Measurements from ENCODE around the gene GNMT.

Gene GNMT

GRCh38 chr6:42962502-42963178 is 2.1 kb downstream of the GNMT start:
- H3K79me2 ChIP-seq (ENCODE audit: control insufficient read depth, insufficient read depth, low read length), result no peaks in the 10 kb centered on the region
- H3K23ac ChIP-seq (ENCODE audit: low read length), result no peak overlapping the region
- no peaks in the 10 kb centered on the region for H3K79me1 ChIP-seq (ENCODE audit: low read length)
- H4K8ac ChIP-seq (ENCODE audit: low read depth, low read length), result no peak overlapping the region
- no peak overlapping the region for H3K4me2 ChIP-seq (ENCODE audit: low read length)
- H2BK5ac ChIP-seq (ENCODE audit: low read length), result no peak overlapping the region
- H3K9ac ChIP-seq (ENCODE audit: low read length), result no peak overlapping the region
- H2AK5ac ChIP-seq (ENCODE audit: low read length), result no peak overlapping the region
- H3K4me3 ChIP-seq (ENCODE audit: low read length), result no peak overlapping the region
- H2BK15ac ChIP-seq (replicated peaks; ENCODE audit: low read depth), result no peak overlapping the region
- no peak overlapping the region for H3K4ac ChIP-seq (ENCODE audit: low read depth, low read length)
- no CpG with 5 or more reads among the region's 13 CpGs for WGBS (ENCODE audit: extremely low coverage, insufficient coverage, low lambda C conversion rate)
- no peak overlapping the region for H2BK120ac ChIP-seq (ENCODE audit: low read depth, low read length)
- no peak overlapping the region for H3K27ac ChIP-seq (ENCODE audit: low read depth, low read length)
- no peak overlapping the region for H4K5ac ChIP-seq (ENCODE audit: low read length)
- DNase-seq, result no peak
- H3K36me3 ChIP-seq (ENCODE audit: control insufficient read depth, insufficient read depth, low read length), result no peaks in the 10 kb centered on the region
- H3K27me3 ChIP-seq (ENCODE audit: insufficient read depth, low read length, poor library complexity), result no peaks in the 10 kb centered on the region
- no peak overlapping the region for H3K56ac ChIP-seq (ENCODE audit: low read length)
- H3K18ac ChIP-seq (ENCODE audit: low read length), result no peak overlapping the region
- no peaks in the 10 kb centered on the region for H3K4me1 ChIP-seq (ENCODE audit: control insufficient read depth, low read depth, low read length)

GRCh38 chr6:42963179-42963854 is 2.8 kb downstream of the GNMT start:
- Histone ChIP-seq H3K4me3 (ENCODE audit: low read length) (no peak overlapping the region), H3K4me1 (ENCODE audit: control insufficient read depth, low read depth, low read length) (no peaks in the 10 kb centered on the region), H2BK5ac (ENCODE audit: low read length) (no peak overlapping the region), H3K79me2 (ENCODE audit: control insufficient read depth, insufficient read depth, low read length) (no peaks in the 10 kb centered on the region), H3K27me3 (ENCODE audit: insufficient read depth, low read length, poor library complexity) (no peaks in the 10 kb centered on the region), H3K18ac (ENCODE audit: low read length) (no peak overlapping the region), H3K36me3 (ENCODE audit: control insufficient read depth, insufficient read depth, low read length) (no peaks in the 10 kb centered on the region), H3K9ac (ENCODE audit: low read length) (no peak overlapping the region), H4K8ac (ENCODE audit: low read depth, low read length) (no peak overlapping the region), H3K4me2 (ENCODE audit: low read length) (no peak overlapping the region), H3K23ac (ENCODE audit: low read length) (no peak overlapping the region), H3K27ac (ENCODE audit: low read depth, low read length) (no peak overlapping the region), H2BK15ac (replicated peaks; ENCODE audit: low read depth) (no peak overlapping the region), H3K56ac (ENCODE audit: low read length) (no peak overlapping the region), H3K4ac (ENCODE audit: low read depth, low read length) (no peak overlapping the region), H2AK5ac (ENCODE audit: low read length) (no peak overlapping the region), H2BK120ac (ENCODE audit: low read depth, low read length) (no peak overlapping the region), H4K5ac (ENCODE audit: low read length) (no peak overlapping the region), H3K79me1 (ENCODE audit: low read length) (no peaks in the 10 kb centered on the region)
- WGBS (ENCODE audit: extremely low coverage, insufficient coverage, low lambda C conversion rate), result no CpG with 5 or more reads among the region's 12 CpGs
- no peak for DNase-seq

GRCh38 chr6:42963855-42964605 is 3.5 kb downstream of the GNMT start:
- Histone ChIP-seq H2BK120ac (ENCODE audit: low read depth, low read length) (no peak overlapping the region), H3K9ac (ENCODE audit: low read length) (no peak overlapping the region), H3K79me1 (ENCODE audit: low read length) (no peaks in the 10 kb centered on the region), H3K4me3 (ENCODE audit: low read length) (no peak overlapping the region), H2BK5ac (ENCODE audit: low read length) (no peak overlapping the region), H3K79me2 (ENCODE audit: control insufficient read depth, insufficient read depth, low read length) (no peaks in the 10 kb centered on the region), H3K27me3 (ENCODE audit: insufficient read depth, low read length, poor library complexity) (no peaks in the 10 kb centered on the region), H3K23ac (ENCODE audit: low read length) (no peak overlapping the region), H2BK15ac (replicated peaks; ENCODE audit: low read depth) (no peak overlapping the region), H3K4ac (ENCODE audit: low read depth, low read length) (no peak overlapping the region), H4K8ac (ENCODE audit: low read depth, low read length) (no peak overlapping the region), H3K27ac (ENCODE audit: low read depth, low read length) (no peak overlapping the region), H4K5ac (ENCODE audit: low read length) (no peak overlapping the region), H3K4me2 (ENCODE audit: low read length) (no peak overlapping the region), H3K36me3 (ENCODE audit: control insufficient read depth, insufficient read depth, low read length) (no peaks in the 10 kb centered on the region), H3K56ac (ENCODE audit: low read length) (no peak overlapping the region), H3K18ac (ENCODE audit: low read length) (no peak overlapping the region), H3K4me1 (ENCODE audit: control insufficient read depth, low read depth, low read length) (no peaks in the 10 kb centered on the region), H2AK5ac (ENCODE audit: low read length) (no peak overlapping the region)
- DNase-seq, result peak; percentile 95
- no CpG with 5 or more reads among the region's 9 CpGs for WGBS (ENCODE audit: extremely low coverage, insufficient coverage, low lambda C conversion rate)

GRCh38 chr6:42966571-42966970 is 6.0 kb downstream of the GNMT start:
- Histone ChIP-seq H3K9ac (ENCODE audit: low read length) (no peak overlapping the region), H3K36me3 (ENCODE audit: control insufficient read depth, insufficient read depth, low read length) (no peaks in the 10 kb centered on the region), H3K4ac (ENCODE audit: low read depth, low read length) (no peak overlapping the region), H3K56ac (ENCODE audit: low read length) (no peak overlapping the region), H2AK5ac (ENCODE audit: low read length) (no peak overlapping the region), H3K18ac (ENCODE audit: low read length) (no peak overlapping the region), H3K27ac (ENCODE audit: low read depth, low read length) (no peak overlapping the region), H3K4me3 (ENCODE audit: low read length) (no peak overlapping the region), H3K4me2 (ENCODE audit: low read length) (no peak overlapping the region), H3K79me1 (ENCODE audit: low read length) (no peaks in the 10 kb centered on the region), H2BK15ac (replicated peaks; ENCODE audit: low read depth) (no peak overlapping the region), H2BK5ac (ENCODE audit: low read length) (no peak overlapping the region), H4K8ac (ENCODE audit: low read depth, low read length) (no peak overlapping the region), H3K79me2 (ENCODE audit: control insufficient read depth, insufficient read depth, low read length) (no peaks in the 10 kb centered on the region), H3K23ac (ENCODE audit: low read length) (no peak overlapping the region), H3K27me3 (ENCODE audit: insufficient read depth, low read length, poor library complexity) (no peaks in the 10 kb centered on the region), H3K4me1 (ENCODE audit: control insufficient read depth, low read depth, low read length) (peaks cover 2% of the 10 kb centered on the region), H2BK120ac (ENCODE audit: low read depth, low read length) (no peak overlapping the region), H4K5ac (ENCODE audit: low read length) (no peak overlapping the region)
- no CpG with 5 or more reads among the region's 7 CpGs for WGBS (ENCODE audit: extremely low coverage, insufficient coverage, low lambda C conversion rate)
- no peak for DNase-seq

GRCh38 chr6:42967228-42967627 is 6.7 kb downstream of the GNMT start:
- no peak for DNase-seq
- H4K5ac ChIP-seq (ENCODE audit: low read length), result no peak overlapping the region
- peaks cover 2% of the 10 kb centered on the region for H3K4me1 ChIP-seq (ENCODE audit: control insufficient read depth, low read depth, low read length)
- no peak overlapping the region for H2AK5ac ChIP-seq (ENCODE audit: low read length)
- no peak overlapping the region for H3K18ac ChIP-seq (ENCODE audit: low read length)
- no CpG with 5 or more reads among the region's 11 CpGs for WGBS (ENCODE audit: extremely low coverage, insufficient coverage, low lambda C conversion rate)
- H3K4me3 ChIP-seq (ENCODE audit: low read length), result no peak overlapping the region
- H3K27ac ChIP-seq (ENCODE audit: low read depth, low read length), result no peak overlapping the region
- H2BK120ac ChIP-seq (ENCODE audit: low read depth, low read length), result no peak overlapping the region
- no peaks in the 10 kb centered on the region for H3K79me2 ChIP-seq (ENCODE audit: control insufficient read depth, insufficient read depth, low read length)
- no peak overlapping the region for H2BK5ac ChIP-seq (ENCODE audit: low read length)
- H3K79me1 ChIP-seq (ENCODE audit: low read length), result no peaks in the 10 kb centered on the region
- no peak overlapping the region for H4K8ac ChIP-seq (ENCODE audit: low read depth, low read length)
- H3K27me3 ChIP-seq (ENCODE audit: insufficient read depth, low read length, poor library complexity), result no peaks in the 10 kb centered on the region
- H3K23ac ChIP-seq (ENCODE audit: low read length), result no peak overlapping the region
- H3K9ac ChIP-seq (ENCODE audit: low read length), result no peak overlapping the region
- no peak overlapping the region for H3K4ac ChIP-seq (ENCODE audit: low read depth, low read length)
- H3K36me3 ChIP-seq (ENCODE audit: control insufficient read depth, insufficient read depth, low read length), result no peaks in the 10 kb centered on the region
- no peak overlapping the region for H2BK15ac ChIP-seq (replicated peaks; ENCODE audit: low read depth)
- H3K56ac ChIP-seq (ENCODE audit: low read length), result no peak overlapping the region
- H3K4me2 ChIP-seq (ENCODE audit: low read length), result no peak overlapping the region

Measured in mesendoderm (in vitro differentiated cells).